T-helper 2 cell treated with Interferon-gamma antibody and Interleukin-4, amounts not matched to agents 100 ng/mL and 5 ng/mL, for 36 hours (primary cell): Measurements from ENCODE around the gene RPL23. TPM values are rescaled to one million over a fixed set of nuclear protein-coding genes. Genes with fewer than 3 reads are reported as not detected.

ENCODE experiments used
- intact Hi-C: fragments of 100-400 bp; cut with micrococcal nuclease; formaldehyde crosslinking; loops from one replicate; pipeline ENCODE4 v1.15.1; 2023
- total RNA-seq: library from RNA; stranded (reverse); gene quantifications from 2 replicates; pipeline ENCODE4 v1.2.3, GENCODE V29; 2022

Gene RPL23
- total RNA-seq = 1,220 and 1,230 TPM in 2 replicates

DNA sequence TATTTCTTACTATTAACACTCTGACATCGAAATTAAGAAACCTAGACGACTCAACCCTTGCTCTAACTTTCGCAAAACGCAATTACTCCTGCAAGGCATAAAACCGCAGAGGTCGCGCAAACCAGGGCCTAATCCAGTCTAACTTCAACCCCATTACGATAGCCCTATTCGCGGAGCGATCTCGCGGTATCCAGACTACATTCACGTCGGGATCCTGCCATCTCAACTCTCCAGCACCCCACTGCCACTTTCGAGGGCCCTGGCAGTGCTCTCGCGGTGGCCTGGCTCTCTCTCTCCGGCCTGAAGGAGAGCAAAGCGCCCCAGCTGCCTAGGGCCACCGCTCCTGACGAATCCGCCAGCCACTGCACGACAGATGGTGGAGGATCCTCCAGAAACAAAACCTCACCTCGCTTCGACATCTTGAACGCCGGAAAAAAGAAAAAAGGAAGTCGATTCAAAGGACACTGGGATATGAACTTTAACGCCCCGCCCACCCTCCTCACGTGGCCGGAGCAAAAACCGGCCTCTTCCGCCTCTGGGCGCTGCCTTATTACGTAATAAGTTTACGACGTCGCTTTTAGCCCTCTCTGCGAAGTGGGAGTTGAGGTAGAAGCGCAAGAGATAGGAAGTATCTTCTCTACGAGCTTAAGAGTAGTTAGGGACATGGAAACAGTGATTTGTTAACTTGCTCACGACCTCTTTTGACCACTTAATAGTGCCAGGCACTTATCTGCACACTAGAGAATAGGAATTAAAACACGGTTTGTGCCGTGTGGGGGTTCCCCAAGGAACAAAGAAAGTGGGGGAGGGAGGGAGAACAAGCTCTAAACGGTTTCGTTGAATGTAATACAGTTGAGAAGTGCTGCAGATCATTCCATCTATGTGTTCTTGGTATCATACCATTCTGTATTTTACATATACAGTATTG is at the start of gene RPL23:
RPL23 (minus strand) TSS at position 430 of the 928 bp plus-strand sequence; CDS start at position 419, 11 bp downstream.
- intact Hi-C loops = loop anchor here (1.0 to 10.0 kb wide), 5 partner anchors 16 to 201 kb away; partner anchors contain the start of gene CWC25

DNA sequence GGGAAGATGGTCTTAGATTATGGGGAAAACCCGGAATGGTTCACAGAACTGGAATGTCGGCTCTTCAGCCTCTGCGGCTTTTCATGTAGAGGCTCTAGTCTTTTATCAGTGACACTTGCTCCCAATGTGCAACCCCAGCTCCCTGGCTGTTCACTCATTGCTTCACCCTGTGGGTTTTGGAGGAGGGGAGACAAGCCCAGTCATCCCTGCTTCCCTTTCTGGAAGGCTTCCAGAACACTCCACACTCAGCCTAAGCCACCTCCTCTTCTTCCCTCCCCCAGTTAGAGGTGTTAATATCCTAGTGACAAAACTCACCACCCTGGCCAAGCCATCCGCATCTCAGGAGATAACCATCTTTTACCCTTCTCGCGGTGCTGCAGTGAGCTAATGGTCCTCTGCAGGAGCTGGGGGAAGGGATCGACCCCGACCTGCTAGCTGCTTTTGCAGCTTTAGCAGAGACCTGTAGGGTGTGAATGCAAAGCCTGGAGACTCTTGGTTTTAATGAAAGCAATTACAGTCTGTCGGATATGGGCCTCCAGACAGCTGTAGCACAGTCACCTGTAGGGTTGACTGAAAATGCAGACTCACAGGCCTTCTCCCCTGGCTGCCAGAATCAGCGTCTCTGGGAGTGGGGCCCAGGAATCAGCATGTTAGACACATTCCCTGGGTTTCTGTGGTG is 47.6 kb upstream of the RPL23 start:
- intact Hi-C loops = no loop called here

- intact Hi-C loops = loop anchor here (2.0 kb wide), 1 partner anchor 47 kb away; the partner anchor contains the start of gene RPL23
These were observed 45.9 kb upstream of the RPL23 start for GRCh38 chr17:38899421-38899820.

- intact Hi-C loops = loop anchor here (1.0 to 2.0 kb wide), 2 partner anchors 28 to 46 kb away; partner anchors contain the start of gene RPL23
These were observed 45.4 kb upstream of the RPL23 start for GRCh38 chr17:38898812-38899348.

- intact Hi-C loops = loop anchor here (1.0 to 2.0 kb wide), 2 partner anchors 27 to 45 kb away; partner anchors contain the start of gene RPL23
These were observed 44.8 kb upstream of the RPL23 start for GRCh38 chr17:38898291-38898679.

- intact Hi-C loops = loop anchor here (1.0 to 2.0 kb wide), 2 partner anchors 26 to 45 kb away; partner anchors contain the start of gene RPL23
These were observed 44.3 kb upstream of the RPL23 start for GRCh38 chr17:38897671-38898290.

DNA sequence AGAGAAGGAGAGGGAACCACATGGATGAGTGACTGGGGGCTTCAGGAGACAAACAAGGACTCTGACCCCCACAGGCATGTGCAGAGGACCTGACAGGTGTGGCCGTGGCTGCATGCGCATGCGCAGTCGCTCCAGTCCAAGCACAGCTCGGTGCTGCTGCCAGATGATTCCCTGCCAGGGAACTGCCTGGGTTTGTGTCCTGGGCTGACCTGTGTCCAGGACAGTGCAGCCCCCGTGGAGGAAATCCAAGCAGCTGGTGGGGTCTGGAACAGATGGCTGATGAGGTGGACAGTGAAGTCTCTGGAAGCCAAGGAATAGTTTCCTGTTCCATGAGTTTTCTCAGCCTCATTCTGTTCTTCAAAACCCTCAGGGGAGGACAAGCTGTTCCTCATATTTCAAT is 43.7 kb upstream of the RPL23 start:
- intact Hi-C loops = no loop called here

- intact Hi-C loops = no loop called here
These were observed 42.9 kb upstream of the RPL23 start for GRCh38 chr17:38896346-38896954.

DNA sequence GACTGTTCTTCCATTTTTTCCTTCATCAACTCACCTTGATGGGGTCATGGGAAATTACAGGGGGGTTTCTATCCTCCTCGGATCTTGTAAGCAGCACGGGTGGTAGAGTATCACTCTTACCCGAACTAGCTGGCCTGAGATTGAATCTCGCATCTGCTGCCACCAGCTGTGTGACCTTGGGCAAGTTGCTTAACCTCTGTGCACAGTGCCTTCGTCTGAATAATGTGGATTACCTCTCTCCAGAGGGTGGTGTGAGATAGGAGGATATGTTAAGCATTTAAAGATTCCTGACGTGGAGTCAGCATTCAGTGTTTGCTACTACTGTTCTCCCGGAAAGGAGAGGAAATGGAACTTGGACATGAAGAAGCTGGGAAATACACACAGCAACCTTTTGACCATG is 40.8 kb upstream of the RPL23 start:
- intact Hi-C loops = no loop called here

GRCh38 chr17:38893607-38894006 is 40.1 kb upstream of the RPL23 start:
- intact Hi-C loops = no loop called here

GRCh38 chr17:38893113-38893512 is 39.6 kb upstream of the RPL23 start:
- intact Hi-C loops = no loop called here

GRCh38 chr17:38892620-38893019 is 39.1 kb upstream of the RPL23 start:
- intact Hi-C loops = no loop called here

DNA sequence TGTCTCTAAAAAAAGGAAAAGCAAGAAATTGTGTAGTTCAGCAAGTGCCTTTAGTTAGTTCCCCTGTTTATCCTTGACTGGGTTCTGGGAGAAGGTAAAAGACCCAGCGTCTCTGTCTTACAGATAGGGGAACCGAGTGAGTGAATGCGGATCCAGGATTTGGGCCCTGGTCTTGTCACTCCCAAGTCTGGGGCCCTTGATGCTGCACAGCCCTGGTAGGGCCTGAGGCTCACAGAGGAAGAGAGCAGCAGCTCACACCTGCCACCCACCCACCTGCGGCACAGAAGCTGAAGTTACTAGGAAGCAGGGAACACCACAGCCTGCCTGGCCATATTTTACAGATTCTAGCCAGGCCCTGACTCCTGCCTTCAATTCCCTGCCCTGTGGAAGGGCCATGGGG is 38.6 kb upstream of the RPL23 start:
- intact Hi-C loops = no loop called here

DNA sequence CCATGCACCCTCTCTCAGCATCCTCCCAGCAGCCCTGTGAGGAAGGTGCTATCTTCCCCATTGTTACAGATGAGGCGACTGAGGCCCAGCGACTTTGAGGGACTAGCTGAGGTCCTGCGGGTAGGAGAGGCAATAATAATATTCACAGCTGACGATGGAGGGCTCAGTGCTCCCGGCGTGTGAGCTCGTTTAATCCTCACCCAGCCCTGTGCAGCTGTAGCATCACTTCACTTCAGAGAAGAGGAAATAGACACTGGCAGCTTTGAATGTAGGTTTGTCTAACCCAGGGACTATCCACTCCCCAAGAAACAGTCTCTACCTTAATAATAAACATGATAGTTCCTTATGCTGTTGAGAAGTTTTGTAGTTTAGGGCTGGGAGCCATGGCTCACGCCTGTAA is 37.9 kb upstream of the RPL23 start:
- intact Hi-C loops = no loop called here

GRCh38 chr17:38890410-38890746 is 36.9 kb upstream of the RPL23 start:
- intact Hi-C loops = no loop called here

- intact Hi-C loops = loop anchor here (10.0 kb wide), 1 partner anchor 75 kb away; the partner anchor contains the start of gene FBXO47
These were observed 36.4 kb upstream of the RPL23 start for GRCh38 chr17:38889745-38890409.

- intact Hi-C loops = loop anchor here (10.0 kb wide), 1 partner anchor 76 kb away; the partner anchor contains the start of gene FBXO47
These were observed 35.3 kb upstream of the RPL23 start for GRCh38 chr17:38888842-38889241.

GRCh38 chr17:38886643-38887010 is 33.1 kb upstream of the RPL23 start:
- intact Hi-C loops = loop anchor here (10.0 kb wide), 1 partner anchor 78 kb away; the partner anchor contains the start of gene FBXO47

DNA sequence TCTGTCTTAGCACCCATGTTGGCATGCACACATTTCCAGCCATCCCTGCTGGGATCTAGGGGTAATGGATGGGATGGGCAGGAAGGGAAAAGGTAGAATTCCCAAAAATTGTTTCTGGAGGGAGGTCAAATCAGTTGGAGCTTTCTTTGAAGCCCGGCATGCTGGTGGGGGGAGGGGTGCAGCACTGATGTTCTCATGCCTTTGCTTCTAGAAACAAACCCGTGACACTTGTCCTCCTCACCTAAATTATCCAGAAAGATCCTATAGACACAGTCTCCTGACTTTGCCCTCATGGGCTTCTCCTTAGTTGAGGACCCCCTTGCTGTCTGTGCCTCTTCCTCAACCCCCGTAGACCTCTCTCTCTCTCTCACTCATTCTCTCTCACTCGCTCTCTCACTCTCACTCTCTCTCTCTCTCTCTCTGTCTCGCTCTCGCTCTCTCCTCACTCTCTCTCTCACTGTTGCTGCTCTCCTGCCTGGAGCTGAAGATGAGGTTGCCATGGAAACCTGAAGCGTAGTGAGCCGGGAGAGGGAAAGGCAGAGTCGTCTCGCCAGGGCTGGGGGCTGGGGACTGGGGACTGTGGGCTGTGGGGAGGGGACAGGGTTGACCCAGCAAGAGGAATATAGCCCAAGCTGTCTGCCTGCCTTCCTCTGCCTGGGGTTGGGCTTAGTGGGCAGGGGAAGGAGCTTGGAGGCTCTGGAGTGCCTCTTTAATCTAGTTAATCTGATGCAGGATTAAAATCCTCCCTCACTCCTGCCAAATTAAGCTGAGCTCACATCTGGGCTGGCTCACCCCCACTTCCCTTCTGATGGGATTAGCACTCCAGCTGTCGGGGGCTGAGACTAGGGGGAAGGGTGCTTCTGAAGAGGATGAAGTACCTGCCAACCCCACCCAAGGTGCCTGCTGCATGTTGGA is 32.5 kb upstream of the RPL23 start:
- intact Hi-C loops = loop anchor here (10.0 kb wide), 1 partner anchor 79 kb away; the partner anchor contains the start of gene FBXO47
